H1 (cell line): ENCODE data around the gene OR2AG2. TPM values are rescaled to one million over a fixed set of nuclear protein-coding genes. Genes with fewer than 3 reads are reported as not detected.
A peak's percentile ranks its signal among the peaks of the same experiment; 100 is the strongest.

Experiments
- CTCF ChIA-PET: fragments of 300-600 bp; sonication (Branson Sonifier 250); formaldehyde crosslinking; loops from one replicate; lab custom pipeline; 2021; ENCODE audit not compliant: partially characterized antibody; lab: Charles Lee
- POLR2A ChIA-PET: fragments of 300-600 bp; sonication (Branson Sonifier 250); formaldehyde crosslinking; loops from one replicate; lab custom pipeline; 2021; ENCODE audit warnings: inconsistent platforms; ENCODE audit not compliant: partially characterized antibody; lab: Charles Lee
- DNase-seq, 2 experiments: peaks; one replicate each; pipeline versions ENCODE4 v3.0.0 to v3.0.0-alpha.2; 2010 to 2022; ENCODE audit warnings: low spot score in 2 of 2, low read depth in 1 of 2, mixed read lengths in 1 of 2
- FAIRE-seq: peaks from 2 replicates; lab custom pipeline; 2011; peaks lifted over from hg19 to GRCh38; lab: Jason Lieb, UNC
- H2AFZ ChIP-seq: 2 replicates; pipeline ENCODE4 v1.8.1; 2012; ENCODE audit warnings: low read length, inconsistent platforms
- H2AK5ac ChIP-seq: 2 replicates; pipeline ENCODE4 v1.6.1; 2013; ENCODE audit warnings: low read depth, low read length
- H2BK120ac ChIP-seq: replicated peaks from 2 replicates; pipeline ENCODE3; 2013; ENCODE audit warnings: low read depth, low read length, inconsistent platforms
- H2BK12ac ChIP-seq: 2 replicates; pipeline ENCODE4 v1.6.1; 2013; ENCODE audit warnings: low read depth, low read length
- H2BK15ac ChIP-seq: 2 replicates; pipeline ENCODE4 v1.6.1; 2013; ENCODE audit warnings: low read length
- H2BK20ac ChIP-seq: 2 replicates; pipeline ENCODE4 v1.6.1; 2013; ENCODE audit warnings: low read length
- H2BK5ac ChIP-seq: 2 replicates; pipeline ENCODE4 v1.6.1; 2013; ENCODE audit warnings: low read depth, low read length
- H3K14ac ChIP-seq: 2 replicates; pipeline ENCODE4 v1.6.1; 2013; ENCODE audit warnings: inconsistent platforms; ENCODE audit not compliant: insufficient read length
- H3K18ac ChIP-seq: 2 replicates; pipeline ENCODE4 v1.6.1; 2013; ENCODE audit warnings: low read length; ENCODE audit errors: extremely low read depth
- H3K23ac ChIP-seq: 2 replicates; pipeline ENCODE4 v1.6.1; 2013; ENCODE audit warnings: inconsistent platforms; ENCODE audit not compliant: insufficient read length
- H3K23me2 ChIP-seq: 2 replicates; pipeline ENCODE4 v1.6.1; 2013; ENCODE audit warnings: low read depth, low read length
- H3K27ac ChIP-seq: 2 replicates; pipeline ENCODE4 v1.6.1; 2011; ENCODE audit warnings: low read depth, low read length, inconsistent platforms
- H3K27me3 ChIP-seq, 4 experiments: replicated peaks in 1 of 4; 1 replicate in 1 of 4; 2 replicates in 3 of 4; pipeline versions ENCODE4 v1.6.1 to v1.8.1; 2011 to 2013; ENCODE audit warnings: low read length in 3 of 4, mild to moderate bottlenecking in 3 of 4, inconsistent platforms in 2 of 4, mixed read lengths in 2 of 4, moderate library complexity in 1 of 4; ENCODE audit not compliant: control insufficient read depth in 3 of 4, insufficient read depth in 3 of 4; ENCODE audit errors: extremely low read depth in 1 of 4
- H3K36me3 ChIP-seq, 4 experiments: 2 replicates each; pipeline versions ENCODE4 v1.6.1 to v1.8.1; 2011 to 2013; ENCODE audit warnings: mild to moderate bottlenecking in 4 of 4, low read length in 3 of 4, moderate library complexity in 2 of 4, control low read depth in 1 of 4, inconsistent platforms in 1 of 4; ENCODE audit not compliant: insufficient read depth in 4 of 4, control insufficient read depth in 2 of 4
- H3K4ac ChIP-seq: replicated peaks from 2 replicates; pipeline ENCODE3; 2013; ENCODE audit warnings: low read length, low read depth, mixed read lengths, inconsistent platforms; ENCODE audit not compliant: insufficient read length
- H3K4me1 ChIP-seq, 4 experiments: replicated peaks in 1 of 4; 1 replicate in 1 of 4; 2 replicates in 3 of 4; pipeline versions ENCODE4 v1.6.1 to v1.8.1; 2011 to 2013; ENCODE audit warnings: low read length in 3 of 4, inconsistent platforms in 2 of 4, mixed read lengths in 1 of 4; ENCODE audit not compliant: insufficient read depth in 4 of 4, control insufficient read depth in 3 of 4
- H3K4me2 ChIP-seq, 2 experiments: 2 replicates each; pipeline versions ENCODE4 v1.6.1 to v1.8.1; 2011 to 2013; ENCODE audit warnings: low read depth in 2 of 2, low read length in 2 of 2, control low read depth in 1 of 2, inconsistent platforms in 1 of 2, mild to moderate bottlenecking in 1 of 2; ENCODE audit not compliant: insufficient read depth in 1 of 2
- H3K4me3 ChIP-seq, 4 experiments: fragments of 200-600, 300-600 bp in 1 of 4; sonication (generic), shearing (Covaris generic), sonication (Bioruptor Twin) in 1 of 4; 2 replicates each; pipeline versions ENCODE4 v1.5.1 to v1.8.1; 2011 to 2016; ENCODE audit warnings: low read length in 4 of 4, low read depth in 3 of 4, control low read depth in 2 of 4, inconsistent platforms in 2 of 4, mild to moderate bottlenecking in 2 of 4, mixed read lengths in 1 of 4, moderate library complexity in 1 of 4; ENCODE audit not compliant: insufficient read depth in 2 of 4; ENCODE audit errors: extremely low read depth in 1 of 4
- H3K56ac ChIP-seq: replicated peaks from 2 replicates; pipeline ENCODE3; 2013; ENCODE audit warnings: low read depth, mild to moderate bottlenecking, mixed read lengths, low read length, inconsistent platforms; ENCODE audit not compliant: insufficient read length
- H3K79me1 ChIP-seq: 2 replicates; pipeline ENCODE4 v1.6.1; 2013; ENCODE audit warnings: low read depth, low read length, control low read depth
- H3K79me2 ChIP-seq, 2 experiments: 2 replicates each; pipeline versions ENCODE4 v1.6.1 to v1.8.1; 2012 to 2013; ENCODE audit warnings: low read length in 2 of 2, mild to moderate bottlenecking in 2 of 2, inconsistent platforms in 1 of 2; ENCODE audit not compliant: insufficient read depth in 2 of 2, control insufficient read depth in 1 of 2
- H3K9ac ChIP-seq, 4 experiments: replicated peaks in 1 of 4; 1 replicate in 1 of 4; 2 replicates in 3 of 4; pipeline versions ENCODE4 v1.6.1 to v1.8.1; 2011 to 2013; ENCODE audit warnings: low read depth in 3 of 4, low read length in 3 of 4, control low read depth in 2 of 4, mild to moderate bottlenecking in 2 of 4, moderate library complexity in 2 of 4, inconsistent platforms in 1 of 4; ENCODE audit errors: extremely low read depth in 1 of 4
- H3K9me3 ChIP-seq, 2 experiments: 2 replicates each; pipeline versions ENCODE4 v1.6.1 to v1.8.1; 2012 to 2013; ENCODE audit warnings: mild to moderate bottlenecking in 2 of 2, moderate library complexity in 2 of 2, control low read depth in 1 of 2, inconsistent platforms in 1 of 2, low read depth in 1 of 2, low read length in 1 of 2, mixed read lengths in 1 of 2; ENCODE audit not compliant: insufficient read depth in 2 of 2
- H4K20me1 ChIP-seq, 2 experiments: replicated peaks in 1 of 2; 2 replicates each; pipeline versions ENCODE3 to v1.8.1; 2011 to 2013; ENCODE audit warnings: inconsistent platforms in 2 of 2, low read length in 2 of 2, mild to moderate bottlenecking in 1 of 2; ENCODE audit not compliant: insufficient read depth in 2 of 2, control insufficient read depth in 1 of 2
- H4K5ac ChIP-seq: 2 replicates; pipeline ENCODE4 v1.6.1; 2013; ENCODE audit warnings: low read length, low read depth, mixed read lengths, inconsistent platforms; ENCODE audit not compliant: insufficient read length
- H4K8ac ChIP-seq: 2 replicates; pipeline ENCODE4 v1.8.0; 2013; ENCODE audit warnings: mild to moderate bottlenecking, moderate library complexity, low read length, inconsistent platforms; ENCODE audit not compliant: insufficient read depth; ENCODE audit errors: extremely low read depth
- H4K91ac ChIP-seq: replicated peaks from 2 replicates; pipeline ENCODE3; 2013; ENCODE audit warnings: low read length, mixed read lengths, inconsistent platforms; ENCODE audit not compliant: insufficient read length
- ASH2L ChIP-seq: fragments of 200-600, 300-600 bp; sonication (generic); IDR thresholded peaks from one replicate; pipeline ENCODE4 v1.7.1; 2017; ENCODE audit warnings: low read length
- CREB1 ChIP-seq: IDR thresholded peaks from 2 replicates; pipeline ENCODE4 v1.6.1; 2012; ENCODE audit warnings: inconsistent platforms
- NRF1 ChIP-seq: IDR thresholded peaks from 2 replicates; pipeline ENCODE4 v1.6.1; 2011; ENCODE audit warnings: mild to moderate bottlenecking, low read depth, low read length, improper control_type of control experiment
- RAD21 ChIP-seq, 2 experiments: IDR thresholded peaks in 1 of 2; conservative IDR thresholded peaks in 1 of 2; 2 replicates each; pipeline ENCODE4 v1.6.1; 2011; ENCODE audit warnings: low read depth in 2 of 2, low read length in 2 of 2, improper control_type of control experiment in 1 of 2, inconsistent platforms in 1 of 2, mild to moderate bottlenecking in 1 of 2, moderate library complexity in 1 of 2
- SP4 ChIP-seq: IDR thresholded peaks from 2 replicates; pipeline ENCODE4 v1.6.1; 2012; ENCODE audit warnings: low read length, inconsistent platforms
- TBP ChIP-seq: IDR thresholded peaks from 2 replicates; pipeline ENCODE4 v1.6.1; 2011; ENCODE audit warnings: low read depth, low read length, improper control_type of control experiment
- WGBS, 2 experiments: shearing (Covaris generic) in 1 of 2; methylation state at CpG; one replicate each; pipeline versions ENCODE4 v1.1.6 to v1.1.7; 2013 to 2015; ENCODE audit warnings: low lambda C conversion rate in 2 of 2, mixed read lengths in 2 of 2, inconsistent platforms in 1 of 2, low coverage in 1 of 2, missing lambda C conversion rate in 1 of 2; ENCODE audit not compliant: insufficient replicate concordance in 2 of 2, insufficient coverage in 1 of 2, insufficient read length in 1 of 2; ENCODE audit errors: extremely low coverage in 1 of 2, missing lambda C conversion rate in 1 of 2; 5-methylcytosine and 5-hydroxymethylcytosine counted together
- polyA plus RNA-seq, 7 experiments: library from polyadenylated mRNA; depleted of rRNA in 3 of 7; stranded (reverse) in 5 of 7; unstranded in 2 of 7; fragments of >200 nt in 5 of 7; fragments of 200-250 nt in 2 of 7; gene quantifications; 1 replicate in 5 of 7; 2 replicates in 1 of 7; 4 replicates in 1 of 7; pipeline versions ENCODE4 v1.2.1 to v1.2.3, GENCODE V29; 2011 to 2013; ENCODE audit warnings: missing spikeins in 2 of 7, mixed read lengths in 2 of 7
- total RNA-seq: library from RNA; stranded (reverse); fragmentation: NEBNext Ultra II Directional; extraction: Animal tissue kit (Norgen Biotek cat#: 25700); gene quantifications from 2 replicates; pipeline ENCODE4 v1.2.1, GENCODE V29; 2021
- TF ChIP-seq, protein P1 (sequence below), 3 experiments: IDR thresholded peaks; 1 replicate in 2 of 3; 2 replicates in 1 of 3; pipeline versions ENCODE4 v1.5.1 to v1.6.1; 2011; ENCODE audit warnings: low read length in 3 of 3, mild to moderate bottlenecking in 3 of 3, inconsistent platforms in 2 of 3, low read depth in 1 of 3, moderate library complexity in 1 of 3; ENCODE audit not compliant: insufficient read depth in 1 of 3; ENCODE audit errors: control extremely low read depth in 1 of 3

The OR2AG2 gene
- total and polyA plus RNA-seq, 2 of the 8 experiments (the other 6 are each of a cell fraction or from before 2014, with no cell fraction given): 0.22 to 0.74 TPM

DNA sequence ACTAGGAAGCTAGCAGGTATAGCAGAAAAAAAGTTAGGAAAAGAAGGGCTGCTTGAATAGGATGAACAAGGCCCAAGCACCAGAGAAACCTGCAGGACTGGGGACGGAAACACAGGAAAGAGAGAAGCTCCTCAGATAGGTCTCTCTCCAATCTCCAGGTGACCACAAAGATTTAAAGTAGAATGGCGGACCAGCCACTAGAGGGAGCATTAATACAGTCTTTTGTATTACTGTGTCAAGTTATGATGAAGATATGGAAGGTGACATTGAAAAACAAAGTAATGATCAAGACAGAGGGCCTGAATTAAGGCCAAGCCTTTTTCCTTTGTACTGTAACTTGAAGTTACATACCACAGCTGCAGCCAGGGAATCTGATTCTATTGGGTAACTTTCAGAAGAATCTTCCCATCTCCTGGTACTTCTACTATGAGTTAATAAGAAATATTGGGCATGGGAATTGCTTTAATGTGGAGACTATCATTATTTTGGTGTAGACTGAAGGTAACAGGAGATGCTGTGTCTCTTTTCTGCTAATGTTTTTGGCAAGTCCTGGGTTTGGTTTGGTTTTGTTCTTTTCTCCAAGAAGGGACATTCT is 33.8 kb downstream of the OR2AG2 start:
- Histone ChIP-seq H3K79me2 (no peaks in the 10 kb centered on the region), H3K4me1 (no peaks in the 10 kb centered on the region), H4K8ac (no peak overlapping the region), H4K91ac (no peak overlapping the region), H3K18ac (no peak overlapping the region), H3K27me3 (no peaks in the 10 kb centered on the region), H4K20me1 (no peaks in the 10 kb centered on the region), H3K23me2 (no peaks in the 10 kb centered on the region), H3K9ac (no peak overlapping the region), H3K27ac (no peak overlapping the region), H3K36me3 (no peaks in the 10 kb centered on the region), H3K79me1 (no peaks in the 10 kb centered on the region), H2BK15ac (no peak overlapping the region), H3K4me2 (no peak overlapping the region), H3K23ac (no peak overlapping the region), H3K56ac (no peak overlapping the region), H2BK20ac (no peak overlapping the region), H2BK5ac (no peak overlapping the region), H3K9me3 (0 out of 4 replicates have a peak, but pooled peaks cover 0 to 3% of the 10 kb centered on the region in 2 experiments), H3K4me3 (no peak overlapping the region), H3K4ac (no peak overlapping the region), H2BK120ac (no peak overlapping the region), H2AK5ac (no peak overlapping the region), H3K14ac (no peak overlapping the region), H2AFZ (no peak overlapping the region), H2BK12ac (no peak overlapping the region), H4K5ac (no peak overlapping the region)
- WGBS, 2 experiments: 49% methylated on average over 2 of the region's 2 CpGs; no CpG with 5 or more reads in 1 of the 2 experiments
- POLR2A ChIA-PET: interaction anchor here (0.6 kb wide), 1 partner anchor 55 kb away, joined by 3 read pairs; the partner anchor contains the start of gene MRPL17
- no peak for TF ChIP-seq TBP
- TF ChIP-seq, protein P1, sequence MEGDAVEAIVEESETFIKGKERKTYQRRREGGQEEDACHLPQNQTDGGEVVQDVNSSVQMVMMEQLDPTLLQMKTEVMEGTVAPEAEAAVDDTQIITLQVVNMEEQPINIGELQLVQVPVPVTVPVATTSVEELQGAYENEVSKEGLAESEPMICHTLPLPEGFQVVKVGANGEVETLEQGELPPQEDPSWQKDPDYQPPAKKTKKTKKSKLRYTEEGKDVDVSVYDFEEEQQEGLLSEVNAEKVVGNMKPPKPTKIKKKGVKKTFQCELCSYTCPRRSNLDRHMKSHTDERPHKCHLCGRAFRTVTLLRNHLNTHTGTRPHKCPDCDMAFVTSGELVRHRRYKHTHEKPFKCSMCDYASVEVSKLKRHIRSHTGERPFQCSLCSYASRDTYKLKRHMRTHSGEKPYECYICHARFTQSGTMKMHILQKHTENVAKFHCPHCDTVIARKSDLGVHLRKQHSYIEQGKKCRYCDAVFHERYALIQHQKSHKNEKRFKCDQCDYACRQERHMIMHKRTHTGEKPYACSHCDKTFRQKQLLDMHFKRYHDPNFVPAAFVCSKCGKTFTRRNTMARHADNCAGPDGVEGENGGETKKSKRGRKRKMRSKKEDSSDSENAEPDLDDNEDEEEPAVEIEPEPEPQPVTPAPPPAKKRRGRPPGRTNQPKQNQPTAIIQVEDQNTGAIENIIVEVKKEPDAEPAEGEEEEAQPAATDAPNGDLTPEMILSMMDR (IDR thresholded peaks at IDR 0.05; ENCODE audit: control extremely low read depth in 1 of 3, insufficient read depth in 1 of 3, low read depth in 1 of 3, low read length in 3 of 3): peak in 2 of 3 experiments; percentile 43 to 62; a peak in 2 of 4 replicates
- TF ChIP-seq ASH2L: no peak
- TF ChIP-seq NRF1: no peak
- no peak for TF ChIP-seq CREB1
- TF ChIP-seq RAD21 (IDR thresholded peaks at IDR 0.05 in 1 of 2, conservative IDR thresholded peaks at IDR 0.05 in 1 of 2; ENCODE audit: low read depth in 2 of 2, low read length in 2 of 2): peak; percentile 48 to 56
- no peak for TF ChIP-seq SP4
- FAIRE-seq: peak; percentile 45
- peak in 1 of 2 experiments; percentile 47 for DNase-seq
- CTCF ChIA-PET: interaction anchor here (0.6 to 7.8 kb wide), 25 partner anchors 10 to 1356 kb away, joined by 3 to 110 read pairs (median 4); no protein-coding TSS in a partner anchor
